Measurements from ENCODE around the gene C2orf42. TPM values are rescaled to one million over a fixed set of nuclear protein-coding genes. Genes with fewer than 3 reads are reported as not detected.

Gene C2orf42
- total and polyA plus RNA-seq, 2 of the 4 experiments (the other 2 are of a cell fraction), result 7.5 to 31.5 TPM

DNA sequence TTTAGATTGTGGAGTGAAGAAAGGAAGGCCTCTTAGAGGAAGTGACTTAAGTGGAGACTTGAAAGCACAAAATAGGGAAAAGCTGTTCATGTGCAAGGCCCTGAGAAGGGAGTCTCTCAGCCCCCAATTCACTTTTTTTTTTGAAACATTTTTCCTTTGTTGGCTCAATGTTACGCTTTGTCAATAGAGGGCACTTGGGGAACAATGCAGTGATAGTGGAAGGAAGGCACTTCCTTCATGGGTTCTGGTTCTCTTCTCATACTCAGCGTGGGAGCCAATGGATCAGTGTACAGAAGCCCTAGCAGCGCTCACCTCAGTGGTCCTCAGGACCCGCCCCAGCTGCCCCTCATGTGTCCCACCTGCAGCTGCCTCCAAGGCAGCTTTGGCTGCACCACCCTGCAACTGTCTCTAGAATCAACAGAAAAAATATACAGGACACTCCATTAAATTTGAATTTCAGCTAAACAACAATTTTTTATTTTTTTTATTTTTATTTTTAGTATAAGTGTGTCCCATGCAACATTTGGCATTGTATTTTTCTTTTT lies 8.6 kb upstream of the C2orf42 start:
- H3K27me3 ChIP-seq (ENCODE audit: control insufficient read depth, insufficient read depth, low read length), result no peaks in the 10 kb centered on the region
- H2BK20ac ChIP-seq (ENCODE audit: low read depth, low read length), result no peak overlapping the region
- H3K4me1 ChIP-seq (ENCODE audit: control insufficient read depth, insufficient read depth, low read length), result no peaks in the 10 kb centered on the region
- DNase-seq (no peak), ATAC-seq (ENCODE audit: low read depth) (no peak)
- H4K20me1 ChIP-seq (ENCODE audit: insufficient read depth, low read length), result no peaks in the 10 kb centered on the region
- WGBS, 2 experiments (ENCODE audit: extremely low coverage in 2 of 2, insufficient read length in 1 of 2), result 64% methylated on average over 2 of the region's 4 CpGs; no CpG with 5 or more reads in 1 of the 2 experiments
- H3K14ac ChIP-seq (replicated peaks; ENCODE audit: low read depth, low read length), result no peak overlapping the region
- no peak overlapping the region for H3K23ac ChIP-seq (ENCODE audit: low read depth, low read length)
- H3K9me1 ChIP-seq (ENCODE audit: insufficient read depth, low read length), result no peaks in the 10 kb centered on the region
- H2AFZ ChIP-seq (replicated peaks; ENCODE audit: low read length, poor library complexity), result no peak overlapping the region
- H3K9ac ChIP-seq (ENCODE audit: low read depth, low read length), result no peak overlapping the region
- ChIA-PET POLR2A (ENCODE audit: unreplicated experiment) (no interaction called here), CTCF (interaction anchor here (0.6 kb wide), 1 partner anchor 113 kb away, joined by 4 read pairs; no protein-coding TSS in a partner anchor)
- H3K9me3 ChIP-seq (ENCODE audit: control insufficient read depth, insufficient read depth, low read length), result no peaks in the 10 kb centered on the region
- no peak overlapping the region for H2AK5ac ChIP-seq (ENCODE audit: low read depth, low read length)
- H3K56ac ChIP-seq (ENCODE audit: extremely low read depth, insufficient read depth, low read length), result no peak overlapping the region
- no peak overlapping the region for H3K4me3 ChIP-seq (ENCODE audit: insufficient read depth, low read depth, low read length)
- H3K36me3 ChIP-seq (ENCODE audit: control insufficient read depth, insufficient read depth, low read length), result no peaks in the 10 kb centered on the region
- H3K79me1 ChIP-seq (ENCODE audit: low read depth in 1 of 2, low read length in 2 of 2), result no peaks in the 10 kb centered on the region
- no peak overlapping the region for H2BK15ac ChIP-seq (ENCODE audit: low read depth, low read length)
- H4K91ac ChIP-seq (ENCODE audit: insufficient read depth, low read depth, low read length), result no peak overlapping the region
- in situ Hi-C loops (cut with MboI; ENCODE audit: low sequenced_read_pairs) (no loop called here), intact Hi-C loops (cut with micrococcal nuclease) (no loop called here), dilution Hi-C loops (cut with HindIII; ENCODE audit: low sequenced_read_pairs, unreplicated experiment) (no loop called here)
- H3K4ac ChIP-seq (ENCODE audit: low read depth, low read length), result no peak overlapping the region
- H3K18ac ChIP-seq (ENCODE audit: low read depth, low read length), result no peak overlapping the region
- no peak overlapping the region for H4K5ac ChIP-seq (ENCODE audit: low read depth, low read length)
- H3K27ac ChIP-seq (ENCODE audit: insufficient read depth, low read length), result no peak overlapping the region
- no peak overlapping the region for H2BK5ac ChIP-seq (ENCODE audit: low read depth, low read length, poor library complexity, severe bottlenecking)
- H2AK9ac ChIP-seq (replicated peaks; ENCODE audit: low read depth, low read length, poor library complexity), result no peak overlapping the region
- H2BK120ac ChIP-seq (ENCODE audit: low read depth, low read length), result no peak overlapping the region
- BruUV-seq (replicated peaks), result no TSS peak
- H3K4me2 ChIP-seq (ENCODE audit: low read depth, low read length), result no peak overlapping the region
- TF ChIP-seq MXI1 (IDR thresholded peaks at IDR 0.05; ENCODE audit: borderline replicate concordance, low read depth, low read length), result no peak
- no peak for TF ChIP-seq MAZ (IDR thresholded peaks at IDR 0.05; ENCODE audit: borderline replicate concordance, low read depth, low read length)
- no peak for TF ChIP-seq RFX5 (IDR thresholded peaks at IDR 0.05; ENCODE audit: low read depth, low read length)
- no peak for TF ChIP-seq NFE2L2 (IDR thresholded peaks at IDR 0.05; ENCODE audit: low read depth, low read length)
- no peak for TF ChIP-seq MAFK (IDR thresholded peaks at IDR 0.05; ENCODE audit: low read depth, low read length)
- TF ChIP-seq, protein P1, sequence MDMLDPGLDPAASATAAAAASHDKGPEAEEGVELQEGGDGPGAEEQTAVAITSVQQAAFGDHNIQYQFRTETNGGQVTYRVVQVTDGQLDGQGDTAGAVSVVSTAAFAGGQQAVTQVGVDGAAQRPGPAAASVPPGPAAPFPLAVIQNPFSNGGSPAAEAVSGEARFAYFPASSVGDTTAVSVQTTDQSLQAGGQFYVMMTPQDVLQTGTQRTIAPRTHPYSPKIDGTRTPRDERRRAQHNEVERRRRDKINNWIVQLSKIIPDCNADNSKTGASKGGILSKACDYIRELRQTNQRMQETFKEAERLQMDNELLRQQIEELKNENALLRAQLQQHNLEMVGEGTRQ (IDR thresholded peaks at IDR 0.05; ENCODE audit: low read depth, low read length), result no peak
- no peak for TF ChIP-seq SMC3 (IDR thresholded peaks at IDR 0.05; ENCODE audit: low read depth, low read length)
- no peak for TF ChIP-seq CEBPB (IDR thresholded peaks at IDR 0.05; ENCODE audit: low read depth, low read length)
- TF ChIP-seq FOS (IDR thresholded peaks at IDR 0.05; ENCODE audit: low read depth, low read length), result no peak
- no peak for TF ChIP-seq RAD21 (IDR thresholded peaks at IDR 0.05; ENCODE audit: low read length)
- TF ChIP-seq CHD1 (IDR thresholded peaks at IDR 0.05; ENCODE audit: low read depth, low read length), result no peak
- no peak for TF ChIP-seq POLR2A (IDR thresholded peaks at IDR 0.05; ENCODE audit: low read depth, low read length)
- TF ChIP-seq, protein P2, sequence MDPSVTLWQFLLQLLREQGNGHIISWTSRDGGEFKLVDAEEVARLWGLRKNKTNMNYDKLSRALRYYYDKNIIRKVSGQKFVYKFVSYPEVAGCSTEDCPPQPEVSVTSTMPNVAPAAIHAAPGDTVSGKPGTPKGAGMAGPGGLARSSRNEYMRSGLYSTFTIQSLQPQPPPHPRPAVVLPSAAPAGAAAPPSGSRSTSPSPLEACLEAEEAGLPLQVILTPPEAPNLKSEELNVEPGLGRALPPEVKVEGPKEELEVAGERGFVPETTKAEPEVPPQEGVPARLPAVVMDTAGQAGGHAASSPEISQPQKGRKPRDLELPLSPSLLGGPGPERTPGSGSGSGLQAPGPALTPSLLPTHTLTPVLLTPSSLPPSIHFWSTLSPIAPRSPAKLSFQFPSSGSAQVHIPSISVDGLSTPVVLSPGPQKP (IDR thresholded peaks at IDR 0.05; ENCODE audit: borderline replicate concordance, low read depth, low read length), result no peak
- TF ChIP-seq, protein P3, sequence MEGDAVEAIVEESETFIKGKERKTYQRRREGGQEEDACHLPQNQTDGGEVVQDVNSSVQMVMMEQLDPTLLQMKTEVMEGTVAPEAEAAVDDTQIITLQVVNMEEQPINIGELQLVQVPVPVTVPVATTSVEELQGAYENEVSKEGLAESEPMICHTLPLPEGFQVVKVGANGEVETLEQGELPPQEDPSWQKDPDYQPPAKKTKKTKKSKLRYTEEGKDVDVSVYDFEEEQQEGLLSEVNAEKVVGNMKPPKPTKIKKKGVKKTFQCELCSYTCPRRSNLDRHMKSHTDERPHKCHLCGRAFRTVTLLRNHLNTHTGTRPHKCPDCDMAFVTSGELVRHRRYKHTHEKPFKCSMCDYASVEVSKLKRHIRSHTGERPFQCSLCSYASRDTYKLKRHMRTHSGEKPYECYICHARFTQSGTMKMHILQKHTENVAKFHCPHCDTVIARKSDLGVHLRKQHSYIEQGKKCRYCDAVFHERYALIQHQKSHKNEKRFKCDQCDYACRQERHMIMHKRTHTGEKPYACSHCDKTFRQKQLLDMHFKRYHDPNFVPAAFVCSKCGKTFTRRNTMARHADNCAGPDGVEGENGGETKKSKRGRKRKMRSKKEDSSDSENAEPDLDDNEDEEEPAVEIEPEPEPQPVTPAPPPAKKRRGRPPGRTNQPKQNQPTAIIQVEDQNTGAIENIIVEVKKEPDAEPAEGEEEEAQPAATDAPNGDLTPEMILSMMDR (conservative IDR thresholded peaks at IDR 0.05; ENCODE audit: low read depth, low read length), result no peak
- no peak for TF ChIP-seq RCOR1 (IDR thresholded peaks at IDR 0.05; ENCODE audit: insufficient replicate concordance, low read length)
- TF ChIP-seq BHLHE40 (IDR thresholded peaks at IDR 0.05; ENCODE audit: low read depth, low read length), result no peak
- no peak overlapping the region for H4K8ac ChIP-seq (ENCODE audit: low read depth in 2 of 2, low read length in 2 of 2)
